Activated CD8-positive, alpha-beta T cell treated with anti-CD3 and anti-CD28 coated beads for 36 hours (primary cell): ENCODE results near the gene TGIF2. TPM values are rescaled to one million over a fixed set of nuclear protein-coding genes. Genes with fewer than 3 reads are reported as not detected.
A peak's percentile ranks its signal among the peaks of the same experiment; 100 is the strongest.

Experiments
- ATAC-seq: fragments of 200-7000 bp; cut with Tn5 transposase; one replicate; pipeline ENCODE4 v1.10.0; 2021; ENCODE audit warnings: mild to moderate bottlenecking, moderate library complexity
- CTCF ChIA-PET: fragments of 350-600 bp; sonication (Branson Sonifier 250); formaldehyde crosslinking; loops from one replicate; lab custom pipeline; 2021; ENCODE audit warnings: antibody characterized with exemption; lab: Charles Lee
- POLR2A ChIA-PET: fragments of 350-600 bp; sonication (Branson Sonifier 250); formaldehyde crosslinking; loops from one replicate; lab custom pipeline; 2021; ENCODE audit warnings: antibody characterized with exemption; lab: Charles Lee
- DNase-seq: peaks from one replicate; pipeline ENCODE4 v3.0.0-alpha.2; 2020
- H3K27ac Mint-ChIP-seq: one replicate; pipeline ENCODE4 v1.8.0; 2021; ENCODE audit warnings: mild to moderate bottlenecking, mixed read lengths
- H3K27me3 Mint-ChIP-seq: one replicate; pipeline ENCODE4 v1.8.0; 2021; ENCODE audit warnings: mixed read lengths
- H3K36me3 Mint-ChIP-seq: one replicate; pipeline ENCODE4 v1.8.0; 2021; ENCODE audit warnings: low read depth, mixed read lengths
- H3K4me1 Mint-ChIP-seq: one replicate; pipeline ENCODE4 v1.8.0; 2021; ENCODE audit warnings: low read depth, mixed read lengths
- H3K4me3 Mint-ChIP-seq: one replicate; pipeline ENCODE4 v1.8.0; 2021; ENCODE audit warnings: mild to moderate bottlenecking, moderate library complexity, mixed read lengths
- H3K9me3 Mint-ChIP-seq: one replicate; pipeline ENCODE4 v1.8.0; 2021; ENCODE audit warnings: mixed read lengths
- intact Hi-C: fragments of 100-400 bp; cut with micrococcal nuclease; formaldehyde crosslinking; loops from one replicate; pipeline ENCODE4 v1.10.0; 2022
- total RNA-seq, 2 experiments: library from RNA; stranded (reverse); gene quantifications; one replicate each; pipeline ENCODE4 v1.2.3, GENCODE V29; 2021
- TF ChIP-seq, protein P1 (sequence below): fragments of 200-600 bp; IDR thresholded peaks from one replicate; pipeline ENCODE4 v1.8.0; 2022; ENCODE audit warnings: antibody characterized with exemption, mild to moderate bottlenecking

The TGIF2 gene
- total RNA-seq, 2 experiments from 2014 or later = 55.3 to 56.8 TPM

DNA sequence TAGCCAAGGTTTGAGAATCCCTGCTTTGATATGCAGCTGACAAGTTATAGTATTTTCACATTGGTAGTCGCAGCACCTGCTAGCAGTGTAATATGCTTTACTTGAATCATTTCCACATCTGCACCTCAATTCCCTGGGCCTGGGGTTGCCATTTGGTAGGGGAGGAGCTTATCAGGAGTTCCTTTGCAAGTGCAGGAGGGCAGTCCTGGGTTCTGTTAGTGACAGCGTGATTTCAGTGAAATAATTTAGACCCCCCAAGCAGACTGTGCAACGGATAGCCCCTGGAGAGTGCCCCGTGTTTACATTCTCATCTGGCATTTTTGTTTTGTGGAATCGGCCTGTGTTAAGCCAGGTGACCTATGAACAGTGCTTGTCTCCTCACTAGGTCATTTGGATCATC lies 38.2 kb downstream of the TGIF2 start:
- Mint-ChIP-seq H3K4me1 (peaks cover 32% of the 10 kb centered on the region), H3K9me3 (no peaks in the 10 kb centered on the region), H3K4me3 (no peak overlapping the region), H3K27me3 (no peaks in the 10 kb centered on the region), H3K27ac (no peak overlapping the region), H3K36me3 (peaks cover 61% of the 10 kb centered on the region)
- ATAC-seq (no peak), DNase-seq (no peak)
- TF ChIP-seq, protein P1, sequence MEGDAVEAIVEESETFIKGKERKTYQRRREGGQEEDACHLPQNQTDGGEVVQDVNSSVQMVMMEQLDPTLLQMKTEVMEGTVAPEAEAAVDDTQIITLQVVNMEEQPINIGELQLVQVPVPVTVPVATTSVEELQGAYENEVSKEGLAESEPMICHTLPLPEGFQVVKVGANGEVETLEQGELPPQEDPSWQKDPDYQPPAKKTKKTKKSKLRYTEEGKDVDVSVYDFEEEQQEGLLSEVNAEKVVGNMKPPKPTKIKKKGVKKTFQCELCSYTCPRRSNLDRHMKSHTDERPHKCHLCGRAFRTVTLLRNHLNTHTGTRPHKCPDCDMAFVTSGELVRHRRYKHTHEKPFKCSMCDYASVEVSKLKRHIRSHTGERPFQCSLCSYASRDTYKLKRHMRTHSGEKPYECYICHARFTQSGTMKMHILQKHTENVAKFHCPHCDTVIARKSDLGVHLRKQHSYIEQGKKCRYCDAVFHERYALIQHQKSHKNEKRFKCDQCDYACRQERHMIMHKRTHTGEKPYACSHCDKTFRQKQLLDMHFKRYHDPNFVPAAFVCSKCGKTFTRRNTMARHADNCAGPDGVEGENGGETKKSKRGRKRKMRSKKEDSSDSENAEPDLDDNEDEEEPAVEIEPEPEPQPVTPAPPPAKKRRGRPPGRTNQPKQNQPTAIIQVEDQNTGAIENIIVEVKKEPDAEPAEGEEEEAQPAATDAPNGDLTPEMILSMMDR = no peak
- intact Hi-C loops = no loop called here
- ChIA-PET CTCF (interaction anchor here (0.8 to 3.0 kb wide), 8 partner anchors 12 to 197 kb away, joined by 3 to 30 read pairs (median 6); partner anchors contain the start of gene SLA2), POLR2A (interaction anchor here (1.6 to 2.9 kb wide), 3 partner anchors 12 to 39 kb away, joined by 7 to 16 read pairs (median 9); partner anchors contain the start of gene TGIF2)

DNA sequence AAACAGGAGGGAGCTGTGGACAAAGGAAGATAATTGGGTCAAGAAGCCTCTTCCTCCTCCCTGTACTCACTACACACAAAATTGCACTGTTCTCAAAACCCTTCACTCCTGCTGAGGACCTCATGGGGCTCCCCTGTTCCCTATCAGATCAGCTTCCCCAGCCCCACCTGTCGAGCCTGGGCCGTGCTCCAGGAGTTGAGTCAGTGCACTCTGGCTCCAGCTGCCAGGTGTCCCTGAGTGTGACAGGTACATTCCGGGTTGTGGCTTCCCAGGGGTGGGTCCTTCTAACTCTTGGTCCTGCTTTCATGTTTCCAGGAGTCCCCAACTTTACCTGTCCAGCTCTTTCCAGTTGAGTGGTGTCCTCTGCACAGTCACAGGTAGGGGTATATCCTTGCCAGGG lies 40.6 kb downstream of the TGIF2 start:
- POLR2A ChIA-PET = interaction anchor here (0.7 to 1.9 kb wide), 5 partner anchors 8 to 151 kb away, joined by 3 to 9 read pairs (median 6); partner anchors contain the start of gene RAB5IF
- H3K4me3 Mint-ChIP-seq = no peak overlapping the region
- ATAC-seq = no peak
- TF ChIP-seq, protein P1 = no peak
- DNase-seq = no peak
- CTCF ChIA-PET = interaction anchor here (0.9 to 1.5 kb wide), 6 partner anchors 8 to 221 kb away, joined by 3 to 7 read pairs (median 4); partner anchors contain the start of gene RAB5IF
- no peaks in the 10 kb centered on the region for H3K9me3 Mint-ChIP-seq
- H3K36me3 Mint-ChIP-seq = peaks cover 48% of the 10 kb centered on the region
- no peaks in the 10 kb centered on the region for H3K27me3 Mint-ChIP-seq
- H3K4me1 Mint-ChIP-seq = peaks cover 18% of the 10 kb centered on the region
- peak overlapping the region; percentile 61 for H3K27ac Mint-ChIP-seq
- intact Hi-C loops = no loop called here

DNA sequence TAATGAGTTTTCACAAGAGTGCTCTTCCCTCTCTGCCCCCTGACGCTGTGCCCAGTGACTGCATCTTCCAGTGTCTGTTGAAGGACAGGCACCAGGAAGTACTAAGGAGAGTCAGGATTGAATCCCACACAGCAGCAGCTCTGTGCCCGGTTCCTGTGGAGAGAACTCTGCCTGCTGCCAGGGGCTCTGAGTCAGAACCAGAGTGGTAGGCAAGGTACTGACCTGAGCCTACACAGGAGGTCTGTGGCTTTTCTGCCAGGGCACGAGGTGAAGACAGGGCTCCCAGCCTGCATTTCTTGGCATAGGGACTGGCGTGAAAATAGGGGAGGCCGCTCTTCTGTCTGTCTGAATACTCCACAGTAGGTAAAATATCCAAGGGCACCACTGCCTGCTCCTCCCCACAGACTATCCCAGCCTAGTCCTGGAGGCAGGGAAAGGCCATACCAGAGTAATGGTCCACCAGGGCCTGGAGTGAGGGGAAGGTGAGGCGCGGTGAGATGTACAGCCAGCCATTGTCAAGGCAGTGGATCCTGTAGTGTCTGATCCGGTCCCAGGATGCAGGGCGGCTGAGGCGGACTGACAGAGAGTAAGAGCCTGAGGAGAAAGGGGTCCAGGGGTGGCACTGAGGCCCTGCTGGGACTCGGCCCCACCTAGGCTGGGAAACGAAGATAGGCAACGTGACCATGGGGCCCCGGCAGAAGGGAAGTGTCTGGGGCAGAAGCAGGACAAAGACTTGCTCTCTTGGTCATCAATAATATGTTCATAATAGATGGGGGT lies 41.6 kb downstream of the TGIF2 start:
- Mint-ChIP-seq H3K9me3 (no peaks in the 10 kb centered on the region), H3K4me3 (no peak overlapping the region), H3K36me3 (peaks cover 38% of the 10 kb centered on the region), H3K4me1 (peaks cover 18% of the 10 kb centered on the region), H3K27ac (peak overlapping the region; percentile 61), H3K27me3 (no peaks in the 10 kb centered on the region)
- ATAC-seq = no peak
- POLR2A ChIA-PET = interaction anchor here (1.1 to 1.9 kb wide), 5 partner anchors 9 to 30 kb away, joined by 3 to 9 read pairs (median 6); partner anchors contain the start of gene RAB5IF
- TF ChIP-seq, protein P1 = no peak
- intact Hi-C loops = no loop called here
- no peak for DNase-seq
- CTCF ChIA-PET = interaction anchor here (1.1 to 1.2 kb wide), 2 partner anchors 29 to 130 kb away, joined by 4 read pairs; no protein-coding TSS in a partner anchor

DNA sequence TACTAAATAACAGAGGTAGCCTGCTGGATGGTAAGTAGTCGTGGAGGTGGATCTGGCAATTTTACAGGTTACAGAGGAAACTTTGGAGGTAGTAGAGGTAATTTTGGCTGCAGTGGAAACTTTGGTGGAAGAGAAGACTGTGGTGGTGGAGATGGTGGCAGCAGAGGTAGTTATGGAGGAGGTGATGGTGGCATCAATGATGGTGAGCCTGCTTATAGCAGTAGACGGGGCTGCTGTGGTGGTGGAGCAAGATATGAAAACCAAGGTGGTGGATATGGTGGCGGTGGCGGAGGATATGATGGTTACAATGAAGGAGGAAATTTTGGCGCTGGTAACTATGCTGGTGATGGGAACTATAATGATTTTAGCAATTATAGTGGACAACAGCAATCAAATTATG lies 47.5 kb downstream of the TGIF2 start:
- CTCF ChIA-PET = no interaction called here
- H3K36me3 Mint-ChIP-seq = peaks cover 27% of the 10 kb centered on the region
- H3K27me3 Mint-ChIP-seq = no peaks in the 10 kb centered on the region
- no peak for DNase-seq
- H3K4me1 Mint-ChIP-seq = peaks cover 18% of the 10 kb centered on the region
- intact Hi-C loops = no loop called here
- no peaks in the 10 kb centered on the region for H3K9me3 Mint-ChIP-seq
- no peak overlapping the region for H3K4me3 Mint-ChIP-seq
- TF ChIP-seq, protein P1 = no peak
- no peak for ATAC-seq
- peak overlapping the region; percentile 5 for H3K27ac Mint-ChIP-seq
- POLR2A ChIA-PET = no interaction called here

DNA sequence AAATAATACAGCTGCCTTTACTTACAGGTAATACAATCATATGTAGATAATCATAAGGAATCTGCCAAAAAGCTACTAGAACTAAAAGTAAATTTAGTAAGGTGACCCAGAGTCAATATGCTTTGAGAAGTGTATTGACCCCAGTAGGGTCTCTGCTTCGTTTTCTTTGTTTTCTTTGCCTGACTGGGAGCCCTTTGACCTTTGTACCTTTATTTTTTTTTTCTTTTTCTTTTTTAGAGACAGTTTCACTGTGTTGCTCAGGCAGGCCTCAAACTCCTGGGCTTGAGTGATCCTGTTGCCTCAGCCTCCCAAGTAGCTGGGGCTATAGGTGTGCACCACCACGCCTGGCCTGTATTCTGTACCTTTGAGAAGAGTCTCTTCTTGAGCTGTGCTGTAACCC lies 50.0 kb downstream of the TGIF2 start:
- ATAC-seq (no peak), DNase-seq (no peak)
- Mint-ChIP-seq H3K27me3 (no peaks in the 10 kb centered on the region), H3K4me3 (no peak overlapping the region), H3K27ac (peak overlapping the region; percentile 39), H3K36me3 (peaks cover 45% of the 10 kb centered on the region), H3K4me1 (peaks cover 25% of the 10 kb centered on the region), H3K9me3 (no peaks in the 10 kb centered on the region)
- intact Hi-C loops = no loop called here
- TF ChIP-seq, protein P1 = no peak
- CTCF ChIA-PET = interaction anchor here (1.1 to 2.6 kb wide), 4 partner anchors 9 to 17 kb away, joined by 3 to 7 read pairs (median 5); partner anchors contain the start of gene RAB5IF
- POLR2A ChIA-PET = interaction anchor here (1.8 to 1.9 kb wide), 2 partner anchors 9 to 12 kb away, joined by 7 to 9 read pairs; no protein-coding TSS in a partner anchor
